GM18861 (cell line): ENCODE data around the gene TAOK2.

Experiments
- ATAC-seq: cut with Tn5 transposase; IDR thresholded peaks from one replicate; pipeline ENCODE4 v1.9.1; 2021; ENCODE audit not compliant: unreplicated experiment

TAOK2 gene

GRCh38 chr16:29962344-29962994 is 11.2 kb upstream of the TAOK2 start:
- no peak for ATAC-seq

- no peak for ATAC-seq
Measured at GRCh38 chr16:29963021-29963743, 10.5 kb upstream of the TAOK2 start.

GRCh38 chr16:29968205-29968604 is 5.5 kb upstream of the TAOK2 start:
- ATAC-seq = no peak

- no peak for ATAC-seq
Measured at GRCh38 chr16:29971304-29971703, 2.4 kb upstream of the TAOK2 start.

GRCh38 chr16:29972500-29972899 is 1.2 kb upstream of the TAOK2 start:
- ATAC-seq = no peak

GRCh38 chr16:29972992-29973383 is 680 bp upstream of the TAOK2 start:
- ATAC-seq = no peak

- no peak for ATAC-seq
Measured at GRCh38 chr16:29974291-29975133, 844 bp downstream of the TAOK2 start.

GRCh38 chr16:29975134-29975538 is 1.5 kb downstream of the TAOK2 start:
- no peak for ATAC-seq

GRCh38 chr16:29975811-29976511 is 2.3 kb downstream of the TAOK2 start:
- ATAC-seq = no peak

GRCh38 chr16:29977063-29977825 is 3.6 kb downstream of the TAOK2 start:
- ATAC-seq = no peak

- no peak for ATAC-seq
Measured at GRCh38 chr16:29978081-29978480, 4.4 kb downstream of the TAOK2 start.

GRCh38 chr16:29978564-29979270 is 5.0 kb downstream of the TAOK2 start:
- ATAC-seq = no peak

GRCh38 chr16:29982560-29983419 is 9.1 kb downstream of the TAOK2 start:
- ATAC-seq = no peak

- ATAC-seq = no peak
Measured at GRCh38 chr16:29983420-29984136, 9.9 kb downstream of the TAOK2 start.

GRCh38 chr16:29984137-29984763 is 10.6 kb downstream of the TAOK2 start:
- ATAC-seq = no peak

- ATAC-seq = no peak
Measured at GRCh38 chr16:29984764-29985147, 11.1 kb downstream of the TAOK2 start.

- no peak for ATAC-seq
Measured at GRCh38 chr16:29985271-29985811, 11.7 kb downstream of the TAOK2 start.

- ATAC-seq = no peak
Measured at GRCh38 chr16:29986231-29986630, 12.6 kb downstream of the TAOK2 start.
